Esophagus squamous epithelium (tissue), 4 donors: ENCODE data around the gene PADI2.

Experiments
- POLR2A ChIP-seq, 4 donors: fragments of 450-650 bp; IDR thresholded peaks; one replicate each; pipeline ENCODE4 v1.6.1; 2017; ENCODE audit warnings: antibody characterized with exemption in 4 of 4, mild to moderate bottlenecking in 4 of 4, moderate library complexity in 3 of 4
- TF ChIP-seq, protein P1 (sequence below), 6 experiments: fragments of 450-650 bp in 4 of 6; fragments of 200-600 bp in 2 of 6; sonication (generic) in 2 of 6; IDR thresholded peaks; one replicate each; pipeline ENCODE4 v1.5.1; 2016 to 2019; ENCODE audit warnings: antibody characterized with exemption in 6 of 6, mild to moderate bottlenecking in 4 of 6, moderate library complexity in 4 of 6

DNA sequence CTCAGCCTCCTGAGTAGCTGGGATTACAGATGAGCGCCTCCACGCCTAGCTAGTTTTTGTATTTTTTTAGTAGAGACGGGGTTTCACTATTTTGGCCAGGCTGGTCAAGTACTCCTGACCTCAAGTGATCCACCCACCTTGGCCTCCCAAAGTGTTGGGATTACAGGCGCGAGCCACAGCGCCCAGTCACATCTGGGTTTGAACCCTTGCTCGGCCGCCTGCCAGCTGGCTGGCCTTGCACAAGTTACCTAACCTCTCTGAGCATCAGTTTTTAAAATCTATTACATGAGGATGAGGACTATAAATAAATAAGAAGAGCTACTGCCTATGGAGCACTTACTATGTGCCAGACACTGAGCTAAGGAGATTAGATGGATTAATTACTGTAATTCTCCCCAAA lies 17.7 kb upstream of the PADI2 start:
- TF ChIP-seq, protein P1, sequence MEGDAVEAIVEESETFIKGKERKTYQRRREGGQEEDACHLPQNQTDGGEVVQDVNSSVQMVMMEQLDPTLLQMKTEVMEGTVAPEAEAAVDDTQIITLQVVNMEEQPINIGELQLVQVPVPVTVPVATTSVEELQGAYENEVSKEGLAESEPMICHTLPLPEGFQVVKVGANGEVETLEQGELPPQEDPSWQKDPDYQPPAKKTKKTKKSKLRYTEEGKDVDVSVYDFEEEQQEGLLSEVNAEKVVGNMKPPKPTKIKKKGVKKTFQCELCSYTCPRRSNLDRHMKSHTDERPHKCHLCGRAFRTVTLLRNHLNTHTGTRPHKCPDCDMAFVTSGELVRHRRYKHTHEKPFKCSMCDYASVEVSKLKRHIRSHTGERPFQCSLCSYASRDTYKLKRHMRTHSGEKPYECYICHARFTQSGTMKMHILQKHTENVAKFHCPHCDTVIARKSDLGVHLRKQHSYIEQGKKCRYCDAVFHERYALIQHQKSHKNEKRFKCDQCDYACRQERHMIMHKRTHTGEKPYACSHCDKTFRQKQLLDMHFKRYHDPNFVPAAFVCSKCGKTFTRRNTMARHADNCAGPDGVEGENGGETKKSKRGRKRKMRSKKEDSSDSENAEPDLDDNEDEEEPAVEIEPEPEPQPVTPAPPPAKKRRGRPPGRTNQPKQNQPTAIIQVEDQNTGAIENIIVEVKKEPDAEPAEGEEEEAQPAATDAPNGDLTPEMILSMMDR (IDR thresholded peaks at IDR 0.05), result no peak
- TF ChIP-seq POLR2A (IDR thresholded peaks at IDR 0.05), result no peak
